Transverse colon (tissue), 4 donors: ENCODE measurements around the gene BTBD2.

Source experiments
- EP300 ChIP-seq: sonication (generic); formaldehyde crosslinking; IDR thresholded peaks from one replicate; pipeline ENCODE4 v1.6.1; 2017; ENCODE audit warnings: antibody characterized with exemption, low read depth
- POLR2A ChIP-seq: fragments of 450-650 bp; IDR thresholded peaks from one replicate; pipeline ENCODE4 v1.6.1; 2016; ENCODE audit warnings: antibody characterized with exemption, mild to moderate bottlenecking, moderate library complexity
- POLR2AphosphoS5 ChIP-seq, 3 donors: sonication (generic); formaldehyde crosslinking; IDR thresholded peaks; one replicate each; pipeline ENCODE4 v1.6.1; 2016; ENCODE audit warnings: antibody characterized with exemption in 3 of 3
- TF ChIP-seq, protein P1 (sequence below), 5 experiments: fragments of 200-600 bp in 3 of 5; fragments of 450-650 bp in 2 of 5; sonication (generic) in 3 of 5; IDR thresholded peaks; 1 replicate in 2 of 5; 2 replicates in 3 of 5; pipeline ENCODE4 v1.5.1; 2016 to 2017; ENCODE audit warnings: antibody characterized with exemption in 5 of 5, inconsistent platforms in 3 of 5, mild to moderate bottlenecking in 2 of 5, moderate library complexity in 1 of 5

DNA sequence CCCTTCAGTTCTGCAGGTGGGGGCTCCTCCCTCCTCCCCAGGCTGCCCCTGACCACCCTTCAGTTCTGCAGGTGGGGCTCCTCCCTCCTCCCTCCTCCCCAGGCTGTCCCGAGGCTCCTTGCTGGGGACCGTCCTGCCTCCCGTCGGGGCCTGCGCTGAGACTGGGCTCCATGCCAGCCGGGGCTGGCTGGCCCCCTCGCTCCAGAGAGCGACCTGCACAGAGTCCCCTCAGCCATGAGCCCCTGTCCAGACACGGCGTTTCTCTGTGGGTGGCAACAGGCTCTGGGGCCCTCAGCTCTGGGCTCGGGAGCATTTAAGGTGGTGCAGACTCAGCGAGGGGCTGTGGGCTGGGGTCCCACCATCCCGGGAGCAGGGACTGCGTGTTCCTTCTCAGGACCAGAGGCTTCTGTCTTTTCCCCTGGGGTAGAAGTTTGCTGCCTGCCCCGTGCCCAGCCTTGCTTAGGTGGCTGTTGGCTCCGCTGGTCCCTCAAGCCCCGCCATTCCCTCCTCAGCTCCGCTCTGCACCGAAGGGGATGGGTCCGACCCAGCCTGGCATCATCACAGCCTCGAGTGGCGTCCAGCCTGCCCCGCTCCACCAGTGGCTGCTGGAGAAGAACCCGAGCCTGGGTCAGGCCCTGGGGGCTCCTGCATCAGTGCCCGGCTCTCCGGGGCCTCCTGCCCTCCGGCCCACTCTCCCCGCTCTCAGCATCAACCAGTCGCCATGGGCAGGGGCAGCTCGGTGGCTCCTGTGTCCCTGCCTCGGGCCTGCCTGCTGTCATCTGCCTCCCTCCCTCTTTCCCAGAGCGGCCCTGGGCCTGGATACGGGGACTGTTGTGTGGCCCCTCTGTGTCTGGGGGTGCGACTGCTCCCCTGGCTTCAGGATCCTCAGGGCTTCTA is 47.0 kb downstream of the BTBD2 start:
- TF ChIP-seq, protein P1, sequence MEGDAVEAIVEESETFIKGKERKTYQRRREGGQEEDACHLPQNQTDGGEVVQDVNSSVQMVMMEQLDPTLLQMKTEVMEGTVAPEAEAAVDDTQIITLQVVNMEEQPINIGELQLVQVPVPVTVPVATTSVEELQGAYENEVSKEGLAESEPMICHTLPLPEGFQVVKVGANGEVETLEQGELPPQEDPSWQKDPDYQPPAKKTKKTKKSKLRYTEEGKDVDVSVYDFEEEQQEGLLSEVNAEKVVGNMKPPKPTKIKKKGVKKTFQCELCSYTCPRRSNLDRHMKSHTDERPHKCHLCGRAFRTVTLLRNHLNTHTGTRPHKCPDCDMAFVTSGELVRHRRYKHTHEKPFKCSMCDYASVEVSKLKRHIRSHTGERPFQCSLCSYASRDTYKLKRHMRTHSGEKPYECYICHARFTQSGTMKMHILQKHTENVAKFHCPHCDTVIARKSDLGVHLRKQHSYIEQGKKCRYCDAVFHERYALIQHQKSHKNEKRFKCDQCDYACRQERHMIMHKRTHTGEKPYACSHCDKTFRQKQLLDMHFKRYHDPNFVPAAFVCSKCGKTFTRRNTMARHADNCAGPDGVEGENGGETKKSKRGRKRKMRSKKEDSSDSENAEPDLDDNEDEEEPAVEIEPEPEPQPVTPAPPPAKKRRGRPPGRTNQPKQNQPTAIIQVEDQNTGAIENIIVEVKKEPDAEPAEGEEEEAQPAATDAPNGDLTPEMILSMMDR (IDR thresholded peaks at IDR 0.05), result no peak
- TF ChIP-seq EP300 (no peak), POLR2AphosphoS5 (IDR thresholded peaks at IDR 0.05) (no peak), POLR2A (no peak)
